ENCODE measurements around the gene SRCIN1.

The SRCIN1 gene

GRCh38 chr17:38560503-38561318, 45.0 kb downstream of the SRCIN1 start:
- DNase-seq, result no peak

GRCh38 chr17:38559880-38560230, 45.9 kb downstream of the SRCIN1 start:
- DNase-seq, result no peak

GRCh38 chr17:38559051-38559879, 46.5 kb downstream of the SRCIN1 start:
- DNase-seq, result peak; percentile 85

- no peak for DNase-seq
Measured at GRCh38 chr17:38558728-38559050, 47.1 kb downstream of the SRCIN1 start.

- DNase-seq, result peak; percentile 92
Measured at GRCh38 chr17:38557836-38558727, 47.7 kb downstream of the SRCIN1 start.

GRCh38 chr17:38557396-38557795, 48.4 kb downstream of the SRCIN1 start:
- DNase-seq, result no peak

- no peak for DNase-seq
Measured at GRCh38 chr17:38556239-38556638, 49.5 kb downstream of the SRCIN1 start.

- DNase-seq, result no peak
Measured at GRCh38 chr17:38554430-38555350, 51.1 kb downstream of the SRCIN1 start.

- no peak for DNase-seq
Measured at GRCh38 chr17:38552343-38552742, 53.4 kb downstream of the SRCIN1 start.

GRCh38 chr17:38551121-38551520, 54.6 kb downstream of the SRCIN1 start:
- no peak for DNase-seq

GRCh38 chr17:38550661-38551060, 55.1 kb downstream of the SRCIN1 start:
- no peak for DNase-seq

GRCh38 chr17:38549285-38549684, 56.5 kb downstream of the SRCIN1 start:
- no peak for DNase-seq

GRCh38 chr17:38547444-38547843, 58.3 kb downstream of the SRCIN1 start:
- no peak for DNase-seq

- no peak for DNase-seq
Measured at GRCh38 chr17:38546396-38546795, 59.4 kb downstream of the SRCIN1 start.

- DNase-seq, result no peak
Measured at GRCh38 chr17:38545531-38546225, 60.1 kb downstream of the SRCIN1 start.

- DNase-seq, result no peak
Measured at GRCh38 chr17:38544839-38545209, 60.9 kb downstream of the SRCIN1 start.

GRCh38 chr17:38544175-38544838, 61.4 kb downstream of the SRCIN1 start:
- no peak for DNase-seq

GRCh38 chr17:38543403-38544174, 62.2 kb downstream of the SRCIN1 start:
- DNase-seq, result no peak

GRCh38 chr17:38542286-38542685, 63.5 kb downstream of the SRCIN1 start:
- DNase-seq, result no peak

GRCh38 chr17:38541281-38541680, 64.5 kb downstream of the SRCIN1 start:
- DNase-seq, result no peak

All from NCI-H748 treated with DMSO at 0.1 percent for 48 hours (cell line).